CD1c-positive myeloid dendritic cell (primary cell): ENCODE results near the gene LYZL2.
"Not testable (repeated sequence)": the region's sequence is repeated elsewhere in the genome, so short reads cannot be mapped to it uniquely, and the experiment has no call there.

Experiments used
- DNase-seq: peaks from one replicate; pipeline ENCODE4 v3.0.0-alpha.2; 2016; ENCODE audit errors: extremely low spot score

Gene LYZL2

DNA sequence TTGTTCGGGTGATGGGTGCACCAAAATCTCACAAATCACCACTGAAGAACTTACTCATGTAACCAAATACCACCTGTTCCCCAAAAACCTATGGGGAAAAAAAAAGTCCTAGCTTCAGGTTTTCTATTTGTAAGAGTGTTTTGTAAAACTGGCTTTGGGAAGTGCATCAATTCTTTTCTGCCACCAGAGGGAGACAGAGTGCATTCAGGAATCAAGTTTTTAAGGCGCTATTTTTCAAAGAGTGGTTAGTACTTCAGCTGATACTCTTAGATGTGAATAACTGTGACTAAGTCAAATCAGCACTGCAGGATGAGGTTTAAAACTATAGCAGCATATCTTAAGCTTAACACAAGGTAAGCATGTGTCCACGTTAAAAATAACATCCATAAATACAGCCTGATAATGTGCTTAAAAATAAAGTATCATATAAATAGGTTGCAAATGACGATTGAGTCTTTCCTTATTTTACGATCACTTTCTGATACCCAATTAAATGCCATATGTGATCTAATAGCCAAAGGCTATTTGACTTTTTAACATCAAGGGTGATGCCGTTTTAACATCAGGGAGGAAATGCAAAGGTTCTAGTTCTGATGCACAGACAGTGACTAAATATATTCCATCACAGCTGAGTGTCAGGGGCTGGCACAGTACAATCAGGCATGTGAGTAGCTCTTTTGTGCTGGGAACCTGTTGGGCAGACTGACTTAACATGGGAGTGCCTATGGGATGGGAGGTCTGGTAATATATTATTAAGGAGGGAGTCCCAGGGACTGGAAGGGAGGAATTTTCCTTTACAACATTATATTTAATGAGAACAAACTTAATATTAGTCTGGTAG lies 10.6 kb upstream of the LYZL2 start:
- peak; percentile 69 for DNase-seq

DNA sequence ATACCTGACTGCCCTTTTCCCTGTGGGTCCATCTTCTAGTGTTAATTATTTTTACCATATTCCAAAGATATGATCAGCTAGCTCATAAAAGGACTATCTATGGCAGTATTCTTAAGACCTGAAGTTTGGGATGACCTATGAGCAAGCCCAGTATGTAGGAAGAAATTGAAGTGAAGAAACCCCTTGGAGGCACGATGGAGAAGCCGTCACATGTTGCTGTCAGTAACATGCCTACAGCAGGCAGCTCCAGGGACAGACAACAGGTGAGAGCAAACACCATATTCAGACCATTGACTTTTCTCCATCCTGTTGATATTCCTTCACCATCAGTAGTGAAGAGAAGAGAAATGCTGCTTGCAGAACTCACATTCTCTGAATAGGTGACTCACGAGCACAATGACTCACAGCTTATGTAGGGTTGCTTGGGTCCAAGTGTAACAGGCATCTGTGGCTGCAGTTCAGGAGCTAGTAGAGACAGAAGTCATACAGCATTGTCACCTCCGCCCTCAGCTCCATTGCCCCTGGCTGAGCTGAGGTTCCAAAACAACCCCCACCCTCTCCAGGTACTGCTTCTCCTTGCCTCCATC lies 8.4 kb upstream of the LYZL2 start:
- peak; percentile 18 for DNase-seq

DNA sequence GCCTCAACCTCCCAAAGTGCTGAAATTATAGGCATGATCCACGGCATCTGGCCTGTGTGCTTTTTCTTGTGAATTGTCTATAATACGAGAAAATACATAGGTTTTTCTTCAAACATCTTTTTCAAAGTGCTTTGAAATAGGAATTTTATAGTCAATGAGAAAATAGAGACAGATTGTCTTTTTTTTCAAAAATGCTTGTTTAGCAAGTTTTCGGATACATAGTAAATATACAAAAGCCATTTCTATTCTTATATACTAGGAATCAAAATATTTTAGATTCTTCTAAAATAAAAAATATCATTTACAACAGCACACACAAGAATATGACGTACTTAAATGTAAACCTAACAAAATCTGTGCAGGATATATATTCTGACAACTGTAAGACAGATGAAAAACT lies 1.6 kb upstream of the LYZL2 start:
- no peak for DNase-seq

DNA sequence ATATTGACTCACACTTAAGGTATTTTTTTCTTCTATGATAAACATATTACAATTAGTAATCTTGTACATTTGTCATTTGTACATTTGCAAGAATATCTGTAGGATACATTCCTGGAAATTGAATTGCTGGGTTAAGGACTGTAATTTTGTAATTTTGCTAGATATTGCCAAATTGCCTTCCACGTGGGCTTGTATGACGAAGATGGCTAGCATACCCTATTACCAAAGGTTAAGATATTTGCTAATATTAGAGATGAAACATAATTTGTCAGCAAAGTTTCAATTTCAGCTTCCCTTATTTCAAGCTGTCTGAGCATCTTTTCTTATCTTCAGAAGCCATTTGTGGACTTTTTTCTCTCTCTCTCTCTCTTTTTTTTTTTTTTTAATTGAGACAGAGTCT lies 1.0 kb upstream of the LYZL2 start:
- peak; percentile 80 for DNase-seq

DNA sequence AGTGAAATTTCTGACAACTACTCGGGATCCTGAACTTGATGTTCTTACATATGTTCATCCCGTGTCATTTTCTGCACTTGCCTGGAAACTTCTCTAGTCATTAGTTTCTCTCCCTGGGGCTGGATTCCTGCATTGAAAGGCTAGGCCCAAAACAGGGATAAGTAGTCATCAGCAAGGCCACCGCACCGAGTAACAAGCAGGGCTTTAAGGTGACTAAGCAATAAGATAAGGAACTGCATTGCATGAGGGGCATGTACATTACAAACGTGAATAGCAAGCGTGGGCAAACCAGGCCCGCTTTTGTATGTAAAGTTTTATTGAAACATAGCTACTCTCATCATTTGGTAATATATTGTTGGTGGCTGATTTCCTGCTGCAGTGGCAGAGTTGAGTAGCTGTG lies 977 bp downstream of the LYZL2 start:
- DNase-seq = not testable (repeated sequence)

DNA sequence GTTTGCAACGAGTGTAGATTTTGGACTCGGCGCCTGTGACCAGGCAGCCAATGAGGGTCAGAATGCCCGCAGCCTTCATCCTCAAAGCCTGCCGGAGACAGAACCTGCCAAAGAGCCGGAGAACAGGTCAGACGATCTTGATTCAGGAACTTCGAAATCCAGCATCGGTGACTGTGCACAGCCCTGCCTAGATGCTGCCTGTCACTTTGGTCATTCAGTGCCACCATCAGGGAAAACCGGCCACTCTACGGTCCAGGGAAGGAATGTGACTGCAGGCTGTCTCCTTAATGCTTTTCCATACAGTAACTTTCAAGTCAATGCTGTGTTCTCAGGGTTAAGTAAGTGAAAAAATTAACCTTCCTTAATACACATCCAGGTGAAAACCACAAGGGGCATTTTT lies 2.7 kb downstream of the LYZL2 start:
- not testable (repeated sequence) for DNase-seq

DNA sequence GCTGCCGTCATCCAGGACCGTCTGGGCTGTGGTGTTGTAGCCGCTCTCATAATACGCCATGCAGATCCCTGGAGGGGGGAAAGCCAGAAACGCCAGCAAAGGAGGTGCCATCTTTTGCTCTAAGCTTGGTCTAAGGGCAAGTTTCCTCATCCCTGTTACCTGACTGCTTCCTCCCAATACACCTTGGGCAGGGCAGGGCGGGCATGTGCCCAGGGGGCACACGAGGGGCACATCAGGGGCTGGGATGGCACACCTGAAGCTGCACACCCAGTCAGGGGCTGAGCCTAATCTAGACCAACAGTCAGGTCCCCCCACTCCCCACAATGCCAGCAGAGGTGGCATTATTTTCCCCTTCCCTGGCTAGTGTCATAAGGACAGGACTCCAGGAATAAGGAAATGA lies 3.4 kb downstream of the LYZL2 start:
- DNase-seq = not testable (repeated sequence)

DNA sequence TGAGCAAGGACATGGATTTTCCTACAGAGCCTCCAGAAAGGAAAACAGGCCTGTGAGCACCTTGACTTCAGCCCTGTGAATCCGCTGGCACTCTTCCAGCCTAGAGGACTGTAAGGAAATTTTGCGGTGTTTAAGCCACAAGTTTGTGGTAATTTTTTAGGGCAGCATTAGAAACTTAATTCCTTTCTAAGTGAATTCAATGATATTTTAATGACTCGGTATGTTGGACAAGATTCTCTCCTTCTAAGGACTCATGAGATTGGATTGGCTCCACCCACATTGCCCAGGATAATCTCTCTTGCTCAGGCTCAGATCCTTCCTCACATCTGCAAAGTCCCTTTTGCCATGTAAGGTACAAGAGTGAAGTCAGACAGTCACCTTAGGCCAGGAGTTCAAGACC lies 4.5 kb downstream of the LYZL2 start:
- no peak for DNase-seq

DNA sequence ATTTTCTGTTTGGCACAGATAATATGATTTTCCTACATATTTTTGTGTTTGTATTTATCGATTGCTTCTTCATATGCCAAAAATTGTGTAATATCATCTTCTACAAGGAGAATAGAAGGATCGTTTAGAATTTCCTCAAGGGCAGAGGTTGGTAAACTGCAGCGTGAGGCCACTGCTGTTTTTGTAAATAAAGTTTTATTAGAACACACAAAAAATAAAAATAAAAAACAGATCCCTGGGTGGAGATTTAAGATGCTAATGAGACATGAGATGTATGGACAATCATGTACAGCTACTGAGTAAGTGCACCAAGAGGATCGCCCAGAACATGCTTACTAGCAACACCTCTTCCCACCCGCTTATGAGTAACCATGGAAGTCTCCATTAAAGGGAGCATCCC lies 9.6 kb downstream of the LYZL2 start:
- DNase-seq = no peak

DNA sequence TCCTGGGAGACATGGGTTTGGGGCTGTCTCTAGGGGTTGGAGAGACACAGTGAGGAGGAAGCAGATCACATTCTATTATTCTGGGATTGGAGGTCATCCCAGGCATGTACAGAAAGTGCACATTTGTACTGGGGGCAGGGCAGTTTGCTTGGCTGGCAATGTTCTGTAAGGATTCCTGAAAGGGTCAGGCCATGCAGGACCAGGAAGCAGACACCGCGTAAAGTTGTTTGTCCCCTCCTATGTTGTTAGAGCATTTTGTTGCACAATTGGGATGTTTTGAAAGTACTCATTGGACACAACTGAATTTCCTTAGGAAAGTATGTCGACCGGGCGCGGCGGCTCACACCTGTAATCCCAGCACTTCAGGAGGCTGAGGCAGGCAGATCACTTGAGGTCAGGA lies 12.5 kb downstream of the LYZL2 start:
- no peak for DNase-seq

DNA sequence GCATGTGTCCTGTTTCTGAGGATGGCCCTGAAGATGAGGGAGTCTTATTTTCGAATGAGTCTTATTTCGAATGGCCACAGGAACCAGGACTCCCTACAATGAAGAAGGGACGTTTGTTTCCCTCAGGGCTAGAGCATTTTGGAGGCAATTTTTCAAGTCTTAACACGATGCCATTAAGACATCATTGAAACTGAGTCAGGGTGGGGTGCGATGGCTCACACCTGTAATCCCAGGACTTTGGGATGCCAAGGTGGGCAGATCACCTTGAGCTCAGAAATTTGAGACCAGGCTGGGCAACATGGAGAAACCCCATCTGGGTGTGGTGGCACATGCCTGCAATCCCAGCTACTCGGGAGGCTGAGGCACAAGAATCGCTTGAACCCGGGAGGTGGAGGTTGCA lies 18.5 kb downstream of the LYZL2 start:
- not testable (repeated sequence) for DNase-seq

DNA sequence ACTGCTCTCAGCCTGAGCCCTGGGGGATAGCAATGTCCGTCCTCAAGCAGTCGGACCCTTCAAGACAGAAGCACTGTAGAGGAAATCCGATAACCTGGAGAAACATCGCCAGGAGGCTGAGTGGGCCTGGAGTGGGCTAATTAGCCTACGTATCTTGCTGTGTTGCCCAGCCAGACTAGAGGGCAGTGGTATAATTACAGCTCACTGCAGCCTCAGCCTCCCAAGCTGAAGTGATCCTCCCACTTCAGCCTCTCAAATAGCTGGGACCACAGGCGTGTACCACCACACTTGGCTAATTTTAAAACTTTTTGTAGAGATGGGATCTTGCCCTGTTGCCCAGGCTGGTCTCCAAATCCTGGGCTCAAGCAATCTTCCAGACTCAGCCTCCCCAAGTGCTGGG lies 21.7 kb downstream of the LYZL2 start:
- DNase-seq = no peak

DNA sequence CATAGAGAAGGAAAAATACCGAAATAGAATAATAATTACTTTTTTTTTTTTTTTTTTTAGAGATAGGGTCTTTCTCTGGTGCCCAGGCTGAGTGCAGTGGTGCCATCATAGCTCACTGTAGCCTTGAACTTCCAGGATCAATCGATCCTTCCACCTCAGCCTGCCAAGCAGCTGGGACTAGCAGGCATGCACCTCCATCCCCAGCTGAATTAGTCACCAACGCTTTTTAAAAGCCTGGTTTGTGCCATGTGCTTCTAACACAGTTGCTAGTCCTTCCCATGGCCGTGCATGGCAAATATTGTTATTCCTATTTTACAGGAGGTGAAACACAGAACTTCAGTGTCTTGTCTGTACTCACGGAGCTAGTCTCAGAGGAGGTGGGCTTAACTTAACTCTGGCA lies 23.2 kb downstream of the LYZL2 start:
- DNase-seq = no peak

DNA sequence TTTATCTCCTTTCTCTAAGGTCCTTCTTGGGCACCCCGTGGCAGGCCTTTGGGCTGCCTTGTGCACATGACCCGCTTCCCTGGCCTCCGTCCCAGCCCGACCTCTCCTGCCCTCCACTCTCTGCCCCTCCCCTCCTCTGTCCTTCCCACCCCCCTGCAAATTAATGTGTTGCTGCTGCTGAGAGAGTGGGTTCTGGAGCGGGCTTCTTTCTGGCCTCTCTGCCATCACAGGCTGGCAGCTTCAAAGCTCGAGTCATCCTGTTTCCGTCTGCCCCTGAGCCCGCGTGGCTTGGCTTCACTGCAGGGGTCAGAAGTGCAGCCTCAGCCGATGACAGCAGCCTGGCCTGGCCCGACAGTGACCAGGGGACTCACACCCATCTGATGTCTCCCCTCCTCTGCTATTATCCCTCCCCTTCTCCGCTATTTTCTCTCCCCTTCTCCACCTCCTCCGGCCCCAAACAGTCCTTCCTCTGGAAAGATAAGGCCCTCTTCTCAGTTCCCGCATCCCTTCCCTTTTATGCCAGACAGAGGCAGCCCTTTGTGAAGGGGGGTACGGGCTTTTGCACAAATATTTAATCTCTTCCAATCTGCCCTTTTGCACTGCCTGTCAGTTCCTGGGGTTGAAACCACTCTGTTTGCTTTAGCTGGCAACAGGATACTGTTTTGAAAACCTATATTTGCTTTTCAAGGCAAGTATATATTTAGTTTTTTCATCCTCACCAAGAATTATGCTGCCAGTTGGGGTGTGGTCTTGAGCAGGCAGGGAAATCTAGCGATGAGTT lies 24.0 kb downstream of the LYZL2 start:
- not testable (repeated sequence) for DNase-seq

DNA sequence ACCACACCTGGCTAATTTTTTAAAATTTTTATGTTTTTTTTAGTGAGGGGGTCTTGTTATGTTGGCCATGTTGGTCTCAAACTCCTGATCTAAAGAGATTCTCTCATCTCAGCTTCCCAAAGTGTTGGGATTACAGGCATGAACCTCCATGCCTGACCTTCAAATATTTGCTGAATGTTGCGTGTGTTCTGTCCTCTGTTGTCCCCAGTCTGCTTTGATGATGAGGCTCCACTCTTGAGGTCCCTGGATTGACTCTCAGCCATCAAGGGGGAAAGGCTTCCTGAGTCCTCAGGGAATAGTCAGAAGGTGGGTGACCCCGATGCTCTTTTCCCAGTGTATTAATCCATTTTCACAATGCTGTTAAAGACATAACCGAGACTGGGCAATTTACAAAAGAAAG lies 26.0 kb downstream of the LYZL2 start:
- no peak for DNase-seq

DNA sequence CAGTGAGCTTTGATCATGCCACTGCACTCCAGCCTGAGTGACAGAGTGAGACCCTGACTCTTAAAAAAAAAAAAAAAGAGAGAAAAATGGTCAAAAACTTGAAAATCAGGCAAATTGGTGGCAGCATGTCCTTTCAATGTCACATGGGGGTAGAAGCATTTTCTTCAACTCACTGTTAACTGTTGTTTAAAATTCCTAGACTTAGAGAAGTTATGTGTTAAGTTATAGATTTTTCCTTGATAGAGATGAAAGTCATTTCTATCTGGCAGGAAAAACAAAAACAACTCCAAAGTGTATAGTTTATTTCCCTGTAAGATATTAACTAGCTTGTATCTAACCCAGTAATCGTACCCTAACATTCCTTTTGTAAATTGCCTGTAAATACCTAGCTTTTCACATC lies 26.8 kb downstream of the LYZL2 start:
- DNase-seq = no peak

DNA sequence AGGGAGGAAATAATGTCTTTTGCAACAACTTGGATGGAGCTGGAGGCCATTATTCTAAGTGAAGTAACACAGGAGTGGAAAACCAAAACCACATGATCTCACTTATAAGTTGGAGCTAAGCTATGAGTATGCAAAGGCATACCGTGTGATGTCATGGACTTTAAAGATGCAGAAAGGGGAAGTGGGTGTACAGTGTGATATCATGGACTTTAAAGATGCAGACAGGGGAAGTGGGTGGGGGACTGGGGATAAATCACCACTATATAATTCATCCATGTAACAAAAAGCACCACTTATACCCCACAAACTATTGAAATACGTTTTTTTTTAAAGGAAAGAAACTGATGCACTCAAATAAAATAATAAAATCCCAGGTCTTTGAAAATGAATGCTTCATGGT lies 29.5 kb downstream of the LYZL2 start:
- DNase-seq = peak; percentile 82

DNA sequence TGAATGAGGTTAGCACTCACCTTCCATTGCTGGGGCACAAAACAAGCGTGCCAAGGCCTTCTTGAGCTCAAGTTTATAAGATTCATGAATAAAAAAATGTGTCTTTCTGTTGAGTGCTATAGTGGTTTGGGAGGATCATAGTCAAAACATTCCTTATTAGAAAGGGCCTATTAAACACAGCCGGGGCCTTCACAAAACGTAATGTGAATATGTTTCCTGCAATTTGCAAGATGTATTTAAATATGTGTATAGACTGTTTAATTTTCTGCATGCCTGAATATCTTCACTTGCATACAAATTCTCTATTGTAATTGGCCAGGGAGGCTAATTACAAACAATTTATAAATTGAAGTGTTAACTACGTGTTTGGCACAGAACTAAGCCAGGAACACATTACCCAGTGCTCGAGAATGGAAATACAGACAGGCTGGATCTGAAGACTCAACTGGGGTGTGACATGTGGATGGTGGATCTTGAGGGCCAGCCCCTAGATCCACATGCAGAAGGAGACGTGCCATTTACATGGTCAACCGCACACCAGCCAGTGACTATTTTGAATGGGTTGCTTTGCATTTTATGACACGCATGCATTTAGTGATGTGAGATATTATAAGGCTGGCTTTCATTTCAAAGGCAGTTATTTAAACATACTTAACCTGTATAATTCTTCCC lies 31.3 kb downstream of the LYZL2 start:
- DNase-seq = no peak

DNA sequence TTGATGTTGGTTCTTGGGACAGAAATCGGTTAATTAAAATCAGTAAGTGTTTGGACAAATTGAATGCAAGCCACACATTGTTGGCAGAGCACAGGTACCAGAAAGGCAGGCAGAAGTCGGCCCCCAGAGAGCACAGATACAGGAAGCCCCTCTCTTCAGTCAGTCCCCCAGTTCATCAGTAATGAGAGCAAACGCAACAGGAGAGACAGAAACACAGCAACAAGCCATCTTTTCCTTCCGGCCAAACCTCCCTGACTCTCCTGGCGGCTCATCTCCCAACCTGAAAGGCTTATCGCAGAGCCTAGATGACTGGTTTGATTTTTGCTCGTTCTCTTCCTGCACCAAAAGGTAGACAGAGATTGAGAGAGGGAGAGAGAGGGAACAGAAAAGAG lies 32.1 kb downstream of the LYZL2 start:
- DNase-seq = not testable (repeated sequence)

DNA sequence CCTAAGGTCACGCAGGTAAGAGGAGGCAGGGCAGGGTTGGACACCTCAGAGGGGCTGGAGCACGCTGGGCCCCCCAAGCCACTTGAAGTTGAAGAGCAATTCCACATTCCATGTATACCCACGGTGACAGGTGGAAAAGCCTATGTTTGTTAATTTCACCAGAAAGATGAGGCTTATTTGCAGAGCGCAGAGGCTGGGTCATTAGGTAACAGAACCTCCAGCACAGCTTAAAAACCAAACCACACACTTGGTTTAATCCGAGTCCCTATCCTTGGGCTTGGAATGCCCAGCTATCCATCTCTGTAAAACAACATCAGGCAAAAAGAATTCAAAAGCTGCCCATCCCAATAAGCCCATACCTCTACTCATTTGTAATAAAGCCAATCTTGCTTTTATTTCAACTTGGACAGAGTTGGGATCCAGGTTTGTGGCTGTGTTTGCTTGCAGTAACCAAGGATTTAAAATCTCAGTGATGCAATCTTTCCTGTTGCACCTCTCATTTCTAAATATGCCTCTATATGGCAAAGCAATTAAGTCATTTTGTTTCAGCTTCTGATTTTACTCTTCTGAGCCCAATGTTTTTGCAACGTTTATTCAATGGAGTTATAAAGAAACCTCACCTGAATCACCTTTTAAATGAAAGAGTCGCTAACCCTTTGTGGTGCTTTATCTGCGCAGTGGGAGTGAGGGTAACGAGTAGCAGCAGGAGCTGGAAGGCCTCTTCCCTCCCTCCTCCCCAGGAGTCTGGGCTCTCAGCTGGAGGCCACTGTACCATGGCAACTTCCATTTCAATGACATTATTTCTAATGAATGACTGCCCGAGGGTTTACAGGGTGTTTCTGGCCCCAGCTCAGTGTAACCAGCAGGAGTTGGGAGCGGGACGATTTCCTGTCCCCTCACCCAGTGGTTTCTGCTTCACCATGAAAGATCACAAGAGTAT lies 32.8 kb downstream of the LYZL2 start:
- DNase-seq = not testable (repeated sequence)

DNA sequence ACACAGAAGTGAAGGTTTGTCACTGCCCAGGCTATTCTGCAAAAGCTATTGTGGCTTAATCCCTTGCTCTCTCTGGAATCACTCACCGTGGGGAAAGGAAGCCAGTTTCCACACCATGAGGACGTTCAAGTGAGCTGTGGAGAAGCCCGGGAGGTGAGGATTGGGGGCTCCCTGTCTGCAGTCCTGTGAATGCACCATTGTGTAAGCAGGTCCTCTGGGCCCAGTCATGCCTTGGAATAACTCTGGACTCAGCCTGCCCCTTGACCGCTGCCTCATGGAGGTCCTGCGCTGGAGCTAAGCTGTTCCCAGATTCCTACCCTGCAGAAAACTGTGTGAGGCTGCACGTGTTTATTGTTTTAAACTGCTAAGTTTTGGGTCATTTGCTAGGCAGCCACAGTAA lies 33.5 kb downstream of the LYZL2 start:
- DNase-seq = no peak
